Mucosa of descending colon (tissue), 3 donors: ENCODE data around the gene VPS45. TPM values are rescaled to one million over a fixed set of nuclear protein-coding genes. Genes with fewer than 3 reads are reported as not detected.

Experiments
- ATAC-seq: fragments of 200-7000 bp; cut with Tn5 transposase; one replicate; pipeline ENCODE4 v1.9.1; 2020; ENCODE audit warnings: mild to moderate bottlenecking, moderate library complexity
- DNase-seq, 3 donors: peaks; one replicate each; pipeline ENCODE4 v3.0.0-alpha.2; 2020
- H3K36me3 ChIP-seq: fragments of 200-600 bp; one replicate; pipeline ENCODE4 v1.8.0; 2021; ENCODE audit warnings: low read depth, mild to moderate bottlenecking
- H3K4me1 ChIP-seq: fragments of 200-600 bp; one replicate; pipeline ENCODE4 v1.8.0; 2021; ENCODE audit warnings: low read depth, mild to moderate bottlenecking
- H3K4me3 ChIP-seq: fragments of 200-600 bp; one replicate; pipeline ENCODE4 v1.8.0; 2021; ENCODE audit warnings: mild to moderate bottlenecking
- H3K9me3 ChIP-seq: fragments of 200-600 bp; one replicate; pipeline ENCODE4 v1.8.0; 2021; ENCODE audit warnings: mild to moderate bottlenecking
- CTCF ChIP-seq: fragments of 200-600 bp; IDR thresholded peaks from one replicate; pipeline ENCODE4 v1.8.0; 2022; ENCODE audit warnings: antibody characterized with exemption, mild to moderate bottlenecking
- intact Hi-C, 2 donors: fragments of 100-400 bp; cut with DNase I in 1 of 2; cut with micrococcal nuclease in 1 of 2; formaldehyde crosslinking; loops; one replicate each; pipeline versions ENCODE4 v1.11.0 to v1.11.1; 2022; cut with DNase I, micrococcal nuclease
- total RNA-seq, 3 donors: library from RNA; stranded (reverse); fragmentation: NEBNext Ultra II Directional in 2 of 3; extraction: Animal tissue kit (Norgen Biotek cat#: 25700) in 2 of 3; gene quantifications; one replicate each; pipeline versions ENCODE4 v1.2.1 to v1.2.4, GENCODE V29; 2021 to 2023
- donor health status: DM: no; HTN: no; CAD: no; lungs with moderate emphysema.
- donor health status: DM: no; HTN: no; CAD: no.
- donor health status: DM: no; HTN: yes; CAD: no.

Gene VPS45
- total RNA-seq, 3 donors from 2014 or later: 28.3 to 43.4 (median 33.6) TPM

DNA sequence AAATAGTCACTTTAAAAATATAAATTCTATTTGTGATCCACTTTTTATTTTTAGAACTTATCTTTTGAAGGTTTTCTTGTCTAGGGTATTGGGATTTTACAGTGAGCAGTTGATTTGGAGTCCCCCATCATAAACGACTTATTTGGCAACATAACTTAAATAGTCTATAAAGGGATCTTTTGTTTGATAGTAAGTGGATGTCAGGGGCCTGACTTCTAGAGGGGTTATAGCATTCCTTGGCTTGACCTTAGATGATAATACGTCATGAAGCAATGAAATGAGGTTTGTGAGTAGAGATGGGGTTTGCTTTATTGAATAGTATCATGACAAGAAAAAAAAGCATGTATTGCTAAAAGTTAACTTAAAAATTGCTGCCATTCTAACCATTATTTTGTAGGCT is 17.8 kb downstream of the VPS45 start:
- DNase-seq (no peak), ATAC-seq (no peak)
- intact Hi-C loops: no loop called here
- no peaks in the 10 kb centered on the region for H3K4me1 ChIP-seq
- no peak overlapping the region for H3K4me3 ChIP-seq
- TF ChIP-seq CTCF: no peak
- H3K9me3 ChIP-seq: no peaks in the 10 kb centered on the region
- H3K36me3 ChIP-seq: no peaks in the 10 kb centered on the region

GRCh38 chr1:150087415-150087814 is 19.8 kb downstream of the VPS45 start:
- DNase-seq (no peak), ATAC-seq (no peak)
- no peak overlapping the region for H3K4me3 ChIP-seq
- no peak for TF ChIP-seq CTCF
- no peaks in the 10 kb centered on the region for H3K4me1 ChIP-seq
- H3K9me3 ChIP-seq: no peaks in the 10 kb centered on the region
- intact Hi-C loops: no loop called here
- H3K36me3 ChIP-seq: no peaks in the 10 kb centered on the region

- TF ChIP-seq CTCF: no peak
- no peak for DNase-seq
- intact Hi-C loops: no loop called here
- Histone ChIP-seq H3K36me3 (no peaks in the 10 kb centered on the region), H3K4me3 (no peak overlapping the region), H3K4me1 (no peaks in the 10 kb centered on the region), H3K9me3 (no peaks in the 10 kb centered on the region)
- no peak for ATAC-seq
Measured at GRCh38 chr1:150089846-150090520, 22.4 kb downstream of the VPS45 start.

DNA sequence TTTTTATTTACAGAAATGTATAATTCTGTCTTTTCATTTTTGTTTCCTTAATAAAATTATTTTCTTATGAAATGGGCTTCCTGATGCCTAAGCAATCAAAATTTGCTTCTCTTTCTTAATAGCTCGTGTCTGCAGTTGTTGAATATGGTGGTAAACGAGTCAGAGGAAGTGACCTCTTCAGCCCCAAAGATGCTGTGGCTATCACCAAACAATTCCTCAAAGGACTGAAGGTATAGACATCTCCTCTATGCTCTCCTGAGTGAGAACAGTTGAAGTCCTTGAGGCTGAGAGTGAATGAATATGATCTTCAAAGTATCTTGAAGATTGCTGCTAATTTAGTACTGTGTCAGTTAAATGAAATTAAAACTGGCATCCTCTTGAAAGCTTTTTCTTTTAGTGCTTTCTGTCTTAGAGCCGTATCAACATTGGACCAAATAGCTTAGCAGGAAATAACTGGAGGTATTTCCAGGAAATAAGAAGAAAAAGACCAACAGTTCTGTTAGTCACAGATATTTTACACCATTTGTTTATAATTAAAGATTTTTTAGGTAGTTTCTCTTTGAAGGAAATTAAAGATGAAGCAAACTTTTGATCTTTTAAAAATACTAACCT is 24.7 kb downstream of the VPS45 start:
- no peaks in the 10 kb centered on the region for H3K4me1 ChIP-seq
- H3K4me3 ChIP-seq: no peak overlapping the region
- H3K9me3 ChIP-seq: no peaks in the 10 kb centered on the region
- no peak for TF ChIP-seq CTCF
- H3K36me3 ChIP-seq: no peaks in the 10 kb centered on the region
- intact Hi-C loops: no loop called here
- no peak for DNase-seq
- no peak for ATAC-seq

DNA sequence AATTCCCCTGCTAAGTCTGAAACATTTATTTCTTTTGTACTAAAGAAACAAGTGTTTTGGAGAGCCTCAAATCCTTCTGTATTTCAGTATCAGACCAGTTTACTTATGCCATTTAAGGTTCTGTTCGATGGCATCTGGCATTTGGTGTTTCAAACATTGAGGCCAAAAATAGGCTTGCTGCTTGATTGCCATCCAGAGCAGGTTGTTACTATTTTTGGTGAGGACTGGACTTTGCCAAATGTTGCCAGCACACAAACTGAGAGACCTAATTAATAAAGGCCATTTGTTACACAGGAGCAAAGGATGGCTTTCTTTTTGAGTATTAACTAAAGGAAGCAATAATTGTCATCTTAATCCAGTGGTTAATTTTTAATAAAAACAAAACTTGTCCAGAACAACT is 26.2 kb downstream of the VPS45 start:
- no peaks in the 10 kb centered on the region for H3K9me3 ChIP-seq
- no peak for DNase-seq
- no peaks in the 10 kb centered on the region for H3K36me3 ChIP-seq
- no peak overlapping the region for H3K4me3 ChIP-seq
- intact Hi-C loops: no loop called here
- no peaks in the 10 kb centered on the region for H3K4me1 ChIP-seq
- no peak for ATAC-seq
- no peak for TF ChIP-seq CTCF
